Panc1 (cell line): ENCODE data around the gene ESR2.

Experiments
- POLR2AphosphoS5 ChIP-seq: IDR thresholded peaks from 2 replicates; pipeline ENCODE4 v1.6.1; 2012; ENCODE audit warnings: mild to moderate bottlenecking, low read depth, low read length, moderate library complexity
- SIN3A ChIP-seq: IDR thresholded peaks from 2 replicates; pipeline ENCODE4 v1.6.1; 2012; ENCODE audit warnings: low read depth, mild to moderate bottlenecking, low read length, moderate library complexity, borderline replicate concordance; ENCODE audit not compliant: insufficient read depth
- TF ChIP-seq, protein P1 (sequence below), 2 experiments: IDR thresholded peaks; 2 replicates each; pipeline ENCODE4 v1.6.1; 2011 to 2012; ENCODE audit warnings: low read depth in 2 of 2, control low read depth in 1 of 2, low read length in 1 of 2, mild to moderate bottlenecking in 1 of 2, moderate library complexity in 1 of 2; ENCODE audit not compliant: insufficient read depth in 1 of 2
- TF ChIP-seq, protein P2 (sequence below): fragments of 450-650 bp; IDR thresholded peaks from 2 replicates; pipeline ENCODE4 v1.5.1; 2017; ENCODE audit warnings: mild to moderate bottlenecking

DNA sequence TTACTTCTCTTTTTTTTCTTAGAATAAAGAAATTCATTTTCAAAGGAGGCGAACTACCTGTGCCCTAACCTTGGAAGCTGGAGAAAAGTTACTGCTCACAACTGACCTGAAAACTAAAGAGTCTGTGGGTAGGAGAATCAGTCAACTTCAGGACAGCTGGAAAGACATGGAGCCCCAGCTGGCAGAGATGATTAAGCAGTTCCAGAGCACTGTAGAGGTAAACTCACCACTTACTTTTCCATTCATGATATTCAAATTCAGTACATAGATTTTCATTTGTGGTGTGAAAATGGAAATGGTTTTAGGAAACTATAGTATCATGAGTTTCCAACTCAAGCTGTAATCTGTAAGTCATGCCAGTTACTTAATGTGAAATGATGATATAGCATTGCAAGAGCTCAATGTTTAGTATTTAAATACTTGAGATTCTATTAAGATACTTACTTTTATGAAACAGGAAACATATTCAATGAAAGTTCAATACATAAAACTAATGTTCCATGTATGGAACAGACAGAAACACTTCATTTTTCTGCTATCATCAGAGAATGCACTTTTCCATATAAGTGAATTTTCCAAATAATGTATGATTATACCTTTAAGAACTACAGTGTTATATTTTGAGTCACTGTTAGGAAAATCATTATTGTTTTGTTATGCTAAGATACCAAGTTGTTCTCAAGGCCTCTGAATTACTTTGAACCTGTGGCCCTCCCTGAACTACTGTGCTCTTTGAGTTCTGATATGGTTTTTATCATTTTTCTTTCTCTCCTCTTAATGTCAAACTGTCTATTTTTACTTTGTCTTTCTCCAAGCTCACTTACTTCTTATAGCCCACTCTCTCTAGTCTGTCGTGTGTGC is 119.0 kb downstream of the ESR2 start:
- TF ChIP-seq, protein P1, sequence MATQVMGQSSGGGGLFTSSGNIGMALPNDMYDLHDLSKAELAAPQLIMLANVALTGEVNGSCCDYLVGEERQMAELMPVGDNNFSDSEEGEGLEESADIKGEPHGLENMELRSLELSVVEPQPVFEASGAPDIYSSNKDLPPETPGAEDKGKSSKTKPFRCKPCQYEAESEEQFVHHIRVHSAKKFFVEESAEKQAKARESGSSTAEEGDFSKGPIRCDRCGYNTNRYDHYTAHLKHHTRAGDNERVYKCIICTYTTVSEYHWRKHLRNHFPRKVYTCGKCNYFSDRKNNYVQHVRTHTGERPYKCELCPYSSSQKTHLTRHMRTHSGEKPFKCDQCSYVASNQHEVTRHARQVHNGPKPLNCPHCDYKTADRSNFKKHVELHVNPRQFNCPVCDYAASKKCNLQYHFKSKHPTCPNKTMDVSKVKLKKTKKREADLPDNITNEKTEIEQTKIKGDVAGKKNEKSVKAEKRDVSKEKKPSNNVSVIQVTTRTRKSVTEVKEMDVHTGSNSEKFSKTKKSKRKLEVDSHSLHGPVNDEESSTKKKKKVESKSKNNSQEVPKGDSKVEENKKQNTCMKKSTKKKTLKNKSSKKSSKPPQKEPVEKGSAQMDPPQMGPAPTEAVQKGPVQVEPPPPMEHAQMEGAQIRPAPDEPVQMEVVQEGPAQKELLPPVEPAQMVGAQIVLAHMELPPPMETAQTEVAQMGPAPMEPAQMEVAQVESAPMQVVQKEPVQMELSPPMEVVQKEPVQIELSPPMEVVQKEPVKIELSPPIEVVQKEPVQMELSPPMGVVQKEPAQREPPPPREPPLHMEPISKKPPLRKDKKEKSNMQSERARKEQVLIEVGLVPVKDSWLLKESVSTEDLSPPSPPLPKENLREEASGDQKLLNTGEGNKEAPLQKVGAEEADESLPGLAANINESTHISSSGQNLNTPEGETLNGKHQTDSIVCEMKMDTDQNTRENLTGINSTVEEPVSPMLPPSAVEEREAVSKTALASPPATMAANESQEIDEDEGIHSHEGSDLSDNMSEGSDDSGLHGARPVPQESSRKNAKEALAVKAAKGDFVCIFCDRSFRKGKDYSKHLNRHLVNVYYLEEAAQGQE (IDR thresholded peaks at IDR 0.05; ENCODE audit: insufficient read depth in 1 of 2, low read depth in 2 of 2, low read length in 1 of 2) = no peak
- TF ChIP-seq, protein P2, sequence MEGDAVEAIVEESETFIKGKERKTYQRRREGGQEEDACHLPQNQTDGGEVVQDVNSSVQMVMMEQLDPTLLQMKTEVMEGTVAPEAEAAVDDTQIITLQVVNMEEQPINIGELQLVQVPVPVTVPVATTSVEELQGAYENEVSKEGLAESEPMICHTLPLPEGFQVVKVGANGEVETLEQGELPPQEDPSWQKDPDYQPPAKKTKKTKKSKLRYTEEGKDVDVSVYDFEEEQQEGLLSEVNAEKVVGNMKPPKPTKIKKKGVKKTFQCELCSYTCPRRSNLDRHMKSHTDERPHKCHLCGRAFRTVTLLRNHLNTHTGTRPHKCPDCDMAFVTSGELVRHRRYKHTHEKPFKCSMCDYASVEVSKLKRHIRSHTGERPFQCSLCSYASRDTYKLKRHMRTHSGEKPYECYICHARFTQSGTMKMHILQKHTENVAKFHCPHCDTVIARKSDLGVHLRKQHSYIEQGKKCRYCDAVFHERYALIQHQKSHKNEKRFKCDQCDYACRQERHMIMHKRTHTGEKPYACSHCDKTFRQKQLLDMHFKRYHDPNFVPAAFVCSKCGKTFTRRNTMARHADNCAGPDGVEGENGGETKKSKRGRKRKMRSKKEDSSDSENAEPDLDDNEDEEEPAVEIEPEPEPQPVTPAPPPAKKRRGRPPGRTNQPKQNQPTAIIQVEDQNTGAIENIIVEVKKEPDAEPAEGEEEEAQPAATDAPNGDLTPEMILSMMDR = no peak
- TF ChIP-seq POLR2AphosphoS5 (no peak), SIN3A (no peak)
